Peyer's patch (tissue), 4 donors: Measurements from ENCODE around the gene UBR3. TPM values are rescaled to one million over a fixed set of nuclear protein-coding genes. Genes with fewer than 3 reads are reported as not detected.

Experiments used
- DNase-seq, 3 donors: peaks; one replicate each; pipeline ENCODE4 v3.0.0-alpha.2; 2017 to 2019
- H3K27ac ChIP-seq, 4 donors: fragments of 200-600 bp; sonication (generic); one replicate each; pipeline ENCODE4 v1.5.1; 2016 to 2019
- H3K27me3 ChIP-seq, 2 donors: fragments of 200-600 bp; sonication (generic); one replicate each; pipeline ENCODE4 v1.5.1; 2019
- H3K36me3 ChIP-seq, 3 donors: fragments of 200-600 bp; sonication (generic); one replicate each; pipeline ENCODE4 v1.5.1; 2016 to 2019
- H3K4me1 ChIP-seq, 4 donors: fragments of 200-600 bp; sonication (generic); one replicate each; pipeline ENCODE4 v1.5.1; 2016 to 2019
- H3K4me3 ChIP-seq, 4 donors: fragments of 200-600 bp; sonication (generic); 1 replicate in 3 of 4; 2 replicates in 1 of 4; pipeline ENCODE4 v1.5.1; 2016 to 2019; ENCODE audit warnings: mild to moderate bottlenecking in 1 of 4
- H3K9me3 ChIP-seq, 4 donors: fragments of 200-600 bp; sonication (generic); one replicate each; pipeline ENCODE4 v1.5.1; 2016 to 2019; ENCODE audit warnings: mild to moderate bottlenecking in 1 of 4
- POLR2A ChIP-seq, 2 donors: fragments of 450-650 bp; IDR thresholded peaks; one replicate each; pipeline ENCODE4 v1.5.1; 2017; ENCODE audit warnings: antibody characterized with exemption in 2 of 2, mild to moderate bottlenecking in 2 of 2, moderate library complexity in 2 of 2
- total RNA-seq, 4 donors: library from RNA; depleted of rRNA; stranded (reverse); fragments of >200 nt; gene quantifications; one replicate each; pipeline ENCODE4 v1.1.0, GENCODE V29; 2016
- TF ChIP-seq, protein P1 (sequence below), 6 experiments: fragments of 450-650 bp in 4 of 6; fragments of 200-600 bp in 2 of 6; sonication (generic) in 1 of 6; IDR thresholded peaks; one replicate each; pipeline ENCODE4 v1.5.1; 2017 to 2019; ENCODE audit warnings: antibody characterized with exemption in 6 of 6, mild to moderate bottlenecking in 3 of 6, moderate library complexity in 1 of 6

UBR3 gene
- total RNA-seq, 4 donors from 2014 or later = 45.4 to 90.0 (median 72.4) TPM

DNA sequence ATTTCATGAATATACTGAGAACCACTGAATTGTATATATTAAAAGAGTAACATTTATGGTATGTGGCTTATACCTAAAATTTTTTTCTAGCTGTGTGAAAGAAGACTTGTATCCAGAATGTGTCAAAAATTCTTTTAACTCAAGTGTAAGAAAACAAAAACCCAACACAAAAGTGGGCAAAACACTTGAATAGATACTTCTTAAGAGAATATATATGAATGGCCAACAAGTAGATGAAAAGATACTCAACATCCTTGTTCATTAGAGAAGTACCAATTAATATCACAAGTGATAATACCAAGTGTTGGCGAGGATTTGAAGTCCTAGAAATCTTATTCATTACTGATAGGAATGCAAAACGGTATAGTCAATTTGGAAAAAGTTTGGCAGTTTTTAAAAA lies 243.5 kb downstream of the UBR3 start:
- DNase-seq = no peak
- peaks cover 0 to 38% (median 0%) of the 10 kb centered on the region in 3 donors for H3K36me3 ChIP-seq
- no peak for TF ChIP-seq POLR2A (IDR thresholded peaks at IDR 0.05)
- TF ChIP-seq, protein P1, sequence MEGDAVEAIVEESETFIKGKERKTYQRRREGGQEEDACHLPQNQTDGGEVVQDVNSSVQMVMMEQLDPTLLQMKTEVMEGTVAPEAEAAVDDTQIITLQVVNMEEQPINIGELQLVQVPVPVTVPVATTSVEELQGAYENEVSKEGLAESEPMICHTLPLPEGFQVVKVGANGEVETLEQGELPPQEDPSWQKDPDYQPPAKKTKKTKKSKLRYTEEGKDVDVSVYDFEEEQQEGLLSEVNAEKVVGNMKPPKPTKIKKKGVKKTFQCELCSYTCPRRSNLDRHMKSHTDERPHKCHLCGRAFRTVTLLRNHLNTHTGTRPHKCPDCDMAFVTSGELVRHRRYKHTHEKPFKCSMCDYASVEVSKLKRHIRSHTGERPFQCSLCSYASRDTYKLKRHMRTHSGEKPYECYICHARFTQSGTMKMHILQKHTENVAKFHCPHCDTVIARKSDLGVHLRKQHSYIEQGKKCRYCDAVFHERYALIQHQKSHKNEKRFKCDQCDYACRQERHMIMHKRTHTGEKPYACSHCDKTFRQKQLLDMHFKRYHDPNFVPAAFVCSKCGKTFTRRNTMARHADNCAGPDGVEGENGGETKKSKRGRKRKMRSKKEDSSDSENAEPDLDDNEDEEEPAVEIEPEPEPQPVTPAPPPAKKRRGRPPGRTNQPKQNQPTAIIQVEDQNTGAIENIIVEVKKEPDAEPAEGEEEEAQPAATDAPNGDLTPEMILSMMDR (IDR thresholded peaks at IDR 0.05) = no peak

DNA sequence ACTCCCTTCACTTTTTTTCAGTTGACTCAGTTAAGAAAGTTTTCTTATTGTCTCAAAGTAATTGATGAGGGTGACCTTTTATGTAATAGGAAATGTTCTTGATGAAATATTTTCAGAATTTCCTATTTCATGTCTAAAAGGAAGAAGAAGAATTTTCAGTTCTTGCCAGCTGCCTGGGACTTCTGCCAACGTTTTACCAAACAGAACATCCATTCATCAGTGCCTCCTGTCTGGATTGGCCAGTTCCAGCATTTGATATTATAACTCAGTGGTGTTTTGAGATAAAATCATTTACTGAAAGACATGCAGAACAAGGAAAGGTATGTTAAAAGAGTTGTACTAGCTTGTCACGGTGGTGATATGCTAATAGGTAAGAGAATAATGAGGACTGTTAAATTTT lies 246.0 kb downstream of the UBR3 start:
- no peak for DNase-seq
- Histone ChIP-seq H3K4me1 (no peaks in the 10 kb centered on the region), H3K27ac (no peak overlapping the region), H3K27me3 (no peaks in the 10 kb centered on the region), H3K4me3 (no peak overlapping the region), H3K36me3 (peaks cover 0 to 20% (median 0%) of the 10 kb centered on the region in 3 donors), H3K9me3 (no peaks in the 10 kb centered on the region)
- TF ChIP-seq, protein P1 (IDR thresholded peaks at IDR 0.05) = no peak
- TF ChIP-seq POLR2A (IDR thresholded peaks at IDR 0.05) = no peak

More for the DNA sequence above, 243.5 kb downstream of the UBR3 start:
- no peak overlapping the region for H3K27ac ChIP-seq
- H3K4me3 ChIP-seq = no peak overlapping the region
- no peaks in the 10 kb centered on the region for H3K4me1 ChIP-seq
- H3K9me3 ChIP-seq = no peaks in the 10 kb centered on the region
- H3K27me3 ChIP-seq = no peaks in the 10 kb centered on the region

GRCh38 chr2:170076189-170076588 lies 248.9 kb downstream of the UBR3 start:
- H3K27ac ChIP-seq = no peak overlapping the region
- TF ChIP-seq, protein P1 (IDR thresholded peaks at IDR 0.05) = no peak
- TF ChIP-seq POLR2A (IDR thresholded peaks at IDR 0.05) = no peak
- no peak for DNase-seq
- peaks cover 0 to 18% (median 0%) of the 10 kb centered on the region in 3 donors for H3K36me3 ChIP-seq
- no peaks in the 10 kb centered on the region for H3K27me3 ChIP-seq
- no peaks in the 10 kb centered on the region for H3K4me1 ChIP-seq
- no peak overlapping the region for H3K4me3 ChIP-seq
- H3K9me3 ChIP-seq = no peaks in the 10 kb centered on the region

DNA sequence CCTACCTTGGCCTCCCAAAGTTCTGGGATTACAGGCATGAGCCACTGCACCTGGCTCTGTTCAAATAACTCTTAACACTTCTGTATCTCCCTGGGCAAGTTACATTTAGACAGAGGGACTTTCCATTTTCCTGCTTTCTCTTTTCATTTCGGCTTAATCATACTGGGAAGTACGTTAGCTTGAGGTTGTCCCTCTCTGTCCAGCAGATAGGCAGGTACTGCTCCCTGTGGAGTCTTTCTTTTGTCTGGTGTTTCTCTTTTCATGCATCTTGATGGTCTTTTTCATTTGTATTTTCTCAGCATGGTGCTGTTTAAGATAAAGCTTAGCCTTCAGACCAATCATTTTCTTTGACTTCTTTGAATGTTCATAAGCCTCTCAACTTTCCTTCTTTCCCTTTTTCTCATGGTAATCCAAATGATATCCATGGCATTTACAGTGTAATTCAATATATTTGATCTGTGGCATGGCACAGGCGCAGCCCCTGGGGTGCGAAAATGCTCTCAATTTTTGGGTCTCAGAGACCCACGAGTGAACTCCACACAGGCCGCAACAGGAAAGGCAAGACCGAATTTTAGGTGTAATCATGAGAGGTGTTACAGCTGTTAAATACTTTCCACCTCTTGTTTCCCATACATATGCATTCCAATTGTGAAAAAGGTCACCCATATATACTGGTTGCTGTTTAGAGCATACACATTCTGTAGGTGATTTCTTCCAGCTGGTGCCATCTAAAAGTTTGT lies 250.7 kb downstream of the UBR3 start:
- no peak for DNase-seq
- H3K4me3 ChIP-seq = no peak overlapping the region
- no peak for TF ChIP-seq POLR2A (IDR thresholded peaks at IDR 0.05)
- TF ChIP-seq, protein P1 (IDR thresholded peaks at IDR 0.05) = no peak
- H3K4me1 ChIP-seq = no peaks in the 10 kb centered on the region
- H3K27ac ChIP-seq = no peak overlapping the region
- no peaks in the 10 kb centered on the region for H3K27me3 ChIP-seq
- no peaks in the 10 kb centered on the region for H3K9me3 ChIP-seq
- peaks cover 0 to 22% (median 0%) of the 10 kb centered on the region in 3 donors for H3K36me3 ChIP-seq

DNA sequence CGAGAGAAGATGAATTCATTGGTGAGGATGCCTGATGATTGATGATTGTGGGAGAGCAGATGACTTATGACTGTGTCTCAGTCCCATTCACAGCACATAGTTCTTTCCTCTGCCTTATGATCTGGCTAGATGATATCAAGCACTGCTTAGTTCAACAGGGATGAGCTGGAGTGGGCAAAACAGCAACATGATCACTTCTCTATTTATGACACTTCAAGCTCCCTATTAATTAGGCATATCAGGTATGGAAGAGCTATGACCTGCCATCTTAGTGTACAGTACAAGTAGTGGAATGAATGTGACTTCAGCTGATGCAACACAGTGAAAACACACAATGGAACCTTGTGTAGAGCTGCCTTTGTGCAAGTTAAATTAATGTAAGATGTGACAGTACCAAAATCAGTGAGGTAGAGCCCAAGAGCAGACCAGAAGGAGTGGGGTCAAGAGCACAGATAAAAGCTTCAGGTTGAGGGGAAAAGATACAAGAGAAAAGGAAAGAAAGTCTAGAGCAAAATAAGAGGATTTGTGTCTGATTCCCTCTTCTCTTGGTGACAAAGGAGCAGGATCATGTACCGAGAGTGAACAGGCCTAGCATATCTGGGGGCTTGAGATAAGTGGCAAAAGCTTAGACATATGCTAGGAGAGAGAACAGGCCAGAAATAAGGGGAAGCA lies 257.7 kb downstream of the UBR3 start:
- H3K27ac ChIP-seq = no peak overlapping the region
- TF ChIP-seq POLR2A (IDR thresholded peaks at IDR 0.05) = no peak
- TF ChIP-seq, protein P1 (IDR thresholded peaks at IDR 0.05) = no peak
- H3K36me3 ChIP-seq = peaks cover 0 to 14% (median 0%) of the 10 kb centered on the region in 3 donors
- no peaks in the 10 kb centered on the region for H3K4me1 ChIP-seq
- H3K9me3 ChIP-seq = no peaks in the 10 kb centered on the region
- DNase-seq = no peak
- no peaks in the 10 kb centered on the region for H3K27me3 ChIP-seq
- H3K4me3 ChIP-seq = no peak overlapping the region
